NB4 (cell line): ENCODE results near the gene SLC25A11.
A peak's percentile ranks its signal among the peaks of the same experiment; 100 is the strongest.

Experiments
- DNase-seq: peaks from one replicate; pipeline ENCODE4 v3.0.0; 2010; ENCODE audit warnings: low read depth
- H3K4me3 ChIP-seq: one replicate; pipeline ENCODE4 v1.5.1; 2011; ENCODE audit warnings: mild to moderate bottlenecking, low read depth, low read length, moderate library complexity
- CTCF ChIP-seq: IDR thresholded peaks from one replicate; pipeline ENCODE4 v1.5.1; 2012; ENCODE audit warnings: low read depth, low read length
- MAX ChIP-seq: IDR thresholded peaks from 2 replicates; pipeline ENCODE4 v1.6.1; 2011; ENCODE audit warnings: low read depth, low read length
- MYC ChIP-seq: IDR thresholded peaks from 2 replicates; pipeline ENCODE4 v1.6.1; 2011; ENCODE audit warnings: low read depth, low read length
- POLR2A ChIP-seq: IDR thresholded peaks from 2 replicates; pipeline ENCODE4 v1.6.1; 2011; ENCODE audit warnings: mild to moderate bottlenecking; ENCODE audit not compliant: insufficient read length; ENCODE audit errors: extremely low read depth

Gene SLC25A11

GRCh38 chr17:4944554-4945175 is 4.8 kb upstream of the SLC25A11 start:
- H3K4me3 ChIP-seq = peak overlapping the region; percentile 95
- DNase-seq = no peak
- TF ChIP-seq CTCF (no peak), POLR2A (no peak), MYC (no peak), MAX (no peak)

GRCh38 chr17:4944163-4944553 is 4.3 kb upstream of the SLC25A11 start:
- DNase-seq = peak; percentile 83
- H3K4me3 ChIP-seq = peak overlapping the region; percentile 95
- TF ChIP-seq MYC = no peak
- no peak for TF ChIP-seq POLR2A
- no peak for TF ChIP-seq MAX
- no peak for TF ChIP-seq CTCF

- H3K4me3 ChIP-seq = peak overlapping the region; percentile 1
- DNase-seq = no peak
- TF ChIP-seq POLR2A (no peak), MAX (no peak), MYC (no peak), CTCF (no peak)
These were observed 3.1 kb upstream of the SLC25A11 start for GRCh38 chr17:4942760-4943508.

GRCh38 chr17:4941319-4941610 is 1.4 kb upstream of the SLC25A11 start:
- no peak for DNase-seq
- TF ChIP-seq MAX (no peak), POLR2A (no peak), MYC (no peak)
- H3K4me3 ChIP-seq = peak overlapping the region; percentile 84

GRCh38 chr17:4940555-4941318 is 891 bp upstream of the SLC25A11 start:
- peak; percentile 59 for DNase-seq
- TF ChIP-seq MYC (no peak), MAX (no peak)
- peak overlapping the region; percentile 84 for H3K4me3 ChIP-seq

GRCh38 chr17:4939546-4939795 is 375 bp downstream of the SLC25A11 start:
- peak overlapping the region; percentile 88 for H3K4me3 ChIP-seq
- no peak for DNase-seq
- TF ChIP-seq POLR2A = no peak
- no peak for TF ChIP-seq MYC
- TF ChIP-seq CTCF = no peak
- TF ChIP-seq MAX = no peak
